GM21528 (cell line): ENCODE measurements around the gene CLSTN1.
"Not testable (repeated sequence)": the region's sequence is repeated elsewhere in the genome, so short reads cannot be mapped to it uniquely, and the experiment has no call there.

ENCODE experiments used
- ATAC-seq: cut with Tn5 transposase; IDR thresholded peaks from one replicate; pipeline ENCODE4 v1.9.1; 2021; ENCODE audit warnings: mild to moderate bottlenecking, moderate library complexity; ENCODE audit not compliant: unreplicated experiment, low FRiP score

CLSTN1 gene

GRCh38 chr1:9768983-9769382 lies 54.8 kb downstream of the CLSTN1 start:
- no peak for ATAC-seq

GRCh38 chr1:9767964-9768668 lies 55.6 kb downstream of the CLSTN1 start:
- no peak for ATAC-seq

GRCh38 chr1:9766759-9767442 lies 56.9 kb downstream of the CLSTN1 start:
- no peak for ATAC-seq

DNA sequence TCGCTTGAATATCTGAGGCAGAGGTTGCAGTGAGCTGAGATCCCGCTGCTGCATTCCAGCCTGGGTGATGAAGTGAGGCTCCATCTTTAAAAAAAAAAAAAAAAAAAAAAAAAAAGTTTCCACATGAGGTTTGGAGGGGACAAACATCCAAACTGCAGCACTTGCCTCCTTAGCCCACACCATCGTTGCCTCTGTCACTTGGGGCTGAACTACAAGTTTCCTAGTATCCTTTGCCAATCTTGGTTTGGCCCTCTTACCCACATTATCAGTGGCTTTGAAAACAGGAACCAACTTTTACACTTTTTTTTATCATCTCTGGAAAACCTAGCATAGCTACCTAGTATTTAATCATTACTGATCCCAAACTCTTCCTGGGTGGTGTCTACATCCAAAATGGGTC lies 59.2 kb downstream of the CLSTN1 start:
- ATAC-seq, result no peak

- ATAC-seq, result no peak
These were observed 59.9 kb downstream of the CLSTN1 start for GRCh38 chr1:9763914-9764313.

GRCh38 chr1:9762446-9762845 lies 61.3 kb downstream of the CLSTN1 start:
- ATAC-seq, result not testable (repeated sequence)

- ATAC-seq, result no peak
These were observed 61.9 kb downstream of the CLSTN1 start for GRCh38 chr1:9761855-9762254.

DNA sequence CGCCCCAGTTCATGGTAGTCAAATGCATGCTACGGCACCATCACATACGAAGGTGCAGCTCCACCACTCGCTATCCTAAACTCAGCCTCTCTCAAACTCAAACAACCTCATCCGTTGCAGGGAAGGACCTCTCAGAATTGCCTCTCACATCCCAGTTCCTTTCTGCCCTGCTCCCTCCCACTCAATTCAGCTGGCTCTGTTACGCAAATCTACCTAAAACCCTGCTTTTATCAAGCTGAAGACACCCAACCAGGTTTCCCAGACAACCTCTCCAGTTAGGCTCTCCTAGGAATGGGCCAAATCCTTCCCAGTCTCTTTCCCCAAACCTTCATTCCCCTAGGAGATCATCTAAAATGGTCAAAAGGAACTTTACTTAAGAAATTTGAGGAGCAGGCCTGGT lies 62.9 kb downstream of the CLSTN1 start:
- ATAC-seq, result no peak

DNA sequence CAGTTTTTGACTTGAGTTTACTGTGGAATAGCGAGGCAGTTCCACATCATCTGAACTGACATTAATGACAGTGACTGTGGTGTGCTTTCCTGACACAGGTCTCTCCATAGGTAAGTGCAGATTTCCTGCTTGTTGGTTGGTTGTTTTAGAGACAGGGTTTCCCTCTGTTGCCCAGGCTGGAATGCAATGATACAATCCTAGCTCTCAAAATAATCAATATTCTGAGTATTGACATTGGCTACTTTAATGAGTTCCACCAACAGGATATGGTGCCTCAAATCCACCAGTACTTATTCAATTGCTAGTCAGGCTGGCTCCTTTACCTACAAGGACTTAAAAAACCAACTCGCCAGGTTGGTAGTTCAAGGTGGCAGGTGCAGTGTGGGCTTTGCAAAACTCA lies 63.8 kb downstream of the CLSTN1 start:
- ATAC-seq, result no peak

DNA sequence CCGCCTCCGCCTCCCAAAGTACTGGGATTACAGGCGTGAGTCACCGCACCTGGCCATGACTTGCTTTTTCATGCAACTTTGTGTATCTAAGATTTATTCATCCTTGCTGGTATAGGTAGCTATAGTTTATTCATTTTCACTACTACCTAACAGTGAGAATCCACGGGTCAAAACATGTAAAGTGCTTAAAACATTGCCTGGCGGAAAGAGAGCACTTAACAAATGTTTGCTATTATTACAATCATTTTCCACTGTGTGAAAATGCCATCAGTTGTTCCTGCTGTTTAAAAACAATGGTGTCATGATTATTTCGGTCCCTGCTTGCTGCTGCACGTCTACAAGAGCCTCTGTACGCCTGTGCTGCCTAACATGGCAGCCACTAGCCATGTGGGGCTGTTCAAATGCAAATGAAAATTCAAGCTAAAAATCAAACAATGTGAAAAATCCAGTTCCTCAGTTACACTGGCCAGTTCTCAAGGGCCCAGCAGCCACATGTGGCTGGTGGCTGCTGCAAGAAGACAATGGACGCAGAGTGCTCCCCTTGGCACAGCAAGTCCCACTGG lies 65.1 kb downstream of the CLSTN1 start:
- ATAC-seq, result no peak

DNA sequence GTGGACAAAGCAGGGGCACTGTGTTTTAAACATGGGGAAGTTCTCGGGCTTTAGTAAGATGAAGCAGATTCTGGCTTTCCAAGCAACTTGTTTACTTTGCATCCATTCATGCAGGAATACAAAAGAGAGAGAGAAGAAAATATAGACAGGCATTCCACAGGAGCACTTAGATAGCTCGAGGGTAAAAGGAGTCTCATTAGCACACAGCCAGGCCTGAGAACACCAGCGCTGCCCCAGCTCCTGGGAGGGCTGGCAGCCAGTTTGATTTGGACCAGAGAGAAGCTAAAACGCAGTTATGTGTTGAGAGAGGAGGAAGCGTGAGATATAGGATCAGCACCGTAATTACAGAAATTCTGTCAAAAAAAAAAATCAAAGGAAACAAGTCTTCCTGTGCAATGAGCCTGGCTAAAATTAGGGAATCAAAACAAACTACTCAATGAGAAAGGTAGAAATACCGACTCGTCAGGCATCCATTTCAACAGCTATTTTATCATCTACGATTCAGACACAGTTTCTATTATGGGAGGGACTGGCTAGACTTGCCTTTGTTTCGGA lies 68.2 kb downstream of the CLSTN1 start:
- ATAC-seq, result no peak

DNA sequence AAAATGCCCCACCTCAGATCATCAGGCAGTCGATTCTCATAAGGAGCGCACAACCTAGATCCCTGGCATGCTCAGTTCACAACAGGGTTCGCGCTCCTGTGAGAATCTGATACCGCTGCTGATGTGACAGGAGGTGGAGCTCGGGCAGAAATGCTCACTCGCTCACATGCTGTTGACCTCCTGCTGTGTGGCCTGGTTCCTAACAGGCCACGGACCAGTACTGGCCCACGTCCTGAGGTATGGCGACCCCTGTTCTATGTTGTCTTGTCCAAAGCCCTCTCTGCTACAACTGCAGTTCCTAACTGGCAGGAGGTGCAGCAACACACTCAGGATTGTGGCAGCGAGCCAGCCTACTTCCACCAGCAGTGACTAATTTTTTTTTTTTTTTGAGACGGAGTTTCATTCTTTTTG lies 70.6 kb downstream of the CLSTN1 start:
- ATAC-seq, result no peak

GRCh38 chr1:9751971-9752370 lies 71.8 kb downstream of the CLSTN1 start:
- no peak for ATAC-seq

DNA sequence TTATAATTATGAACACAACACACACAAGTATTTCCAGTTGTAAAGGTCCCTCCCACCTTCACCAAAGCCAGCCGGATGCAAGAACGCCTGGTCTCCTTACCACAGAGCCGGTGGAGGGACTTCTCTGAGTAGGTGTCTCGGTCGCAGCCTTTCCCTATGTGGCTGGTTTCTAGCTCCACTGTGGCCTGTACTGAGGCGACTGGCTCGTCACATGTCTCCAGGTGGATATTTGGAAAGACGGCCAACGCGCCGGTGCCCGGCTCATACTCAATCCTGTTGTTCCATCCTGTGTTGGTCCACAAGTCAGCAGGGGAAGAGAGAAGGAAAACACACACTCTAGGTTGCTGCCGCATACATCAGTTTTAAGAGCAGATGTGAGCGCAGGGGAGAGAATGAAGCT lies 74.4 kb downstream of the CLSTN1 start:
- ATAC-seq, result no peak

DNA sequence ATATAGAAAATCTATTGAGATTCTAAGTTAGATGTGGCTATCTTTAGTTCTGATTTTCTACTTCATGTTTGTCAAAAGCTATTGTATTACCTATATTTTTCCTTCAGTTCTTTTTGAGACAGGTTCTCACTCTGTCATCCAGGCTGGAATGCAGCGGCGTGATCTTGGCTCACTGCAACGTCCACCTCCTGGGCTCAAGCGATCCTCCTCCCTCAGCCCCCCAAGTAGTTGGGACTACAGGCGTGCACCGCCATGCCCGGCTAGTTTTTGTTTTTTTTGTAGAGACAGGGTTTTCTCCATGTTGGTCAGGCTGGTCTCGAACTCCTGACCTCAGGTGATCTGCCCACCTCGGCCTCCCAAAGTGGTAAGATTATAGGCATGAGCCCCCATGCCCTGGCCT lies 75.4 kb downstream of the CLSTN1 start:
- not testable (repeated sequence) for ATAC-seq

- no peak for ATAC-seq
These were observed 77.1 kb downstream of the CLSTN1 start for GRCh38 chr1:9746651-9747050.

- no peak for ATAC-seq
These were observed 77.6 kb downstream of the CLSTN1 start for GRCh38 chr1:9746211-9746610.

DNA sequence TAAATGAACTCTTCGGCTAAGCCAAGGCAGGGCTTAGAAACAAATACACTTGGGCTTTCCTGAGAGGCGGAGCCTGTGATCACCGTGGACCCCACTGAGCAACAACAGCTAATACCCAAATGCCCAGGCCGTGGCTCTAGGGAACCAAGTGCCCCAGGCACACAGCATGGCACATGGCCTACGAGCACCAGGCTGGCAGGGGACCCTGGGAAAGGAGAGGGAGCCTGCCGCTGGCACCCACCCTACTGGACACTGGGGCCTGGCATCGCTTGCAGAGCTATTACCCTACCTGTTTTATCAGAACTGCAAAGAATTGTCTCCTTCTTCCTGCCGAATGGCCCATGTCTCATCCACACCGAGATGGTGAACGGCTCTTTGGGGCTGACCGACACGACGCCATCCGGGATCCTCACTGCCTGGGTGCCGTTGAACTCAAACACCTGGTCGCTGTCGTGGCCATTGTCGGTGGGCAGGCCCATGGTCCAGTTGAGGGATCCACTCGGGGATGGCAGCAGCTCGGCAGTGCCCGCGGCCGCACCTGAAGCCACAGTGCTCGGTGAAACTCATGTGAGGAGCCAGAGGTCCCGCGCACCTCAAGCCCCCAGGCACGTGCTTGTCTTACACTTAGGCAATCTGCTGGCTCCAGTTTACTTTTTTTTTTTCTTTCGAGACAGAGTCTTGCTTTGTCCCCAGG lies 79.5 kb downstream of the CLSTN1 start:
- ATAC-seq, result no peak

DNA sequence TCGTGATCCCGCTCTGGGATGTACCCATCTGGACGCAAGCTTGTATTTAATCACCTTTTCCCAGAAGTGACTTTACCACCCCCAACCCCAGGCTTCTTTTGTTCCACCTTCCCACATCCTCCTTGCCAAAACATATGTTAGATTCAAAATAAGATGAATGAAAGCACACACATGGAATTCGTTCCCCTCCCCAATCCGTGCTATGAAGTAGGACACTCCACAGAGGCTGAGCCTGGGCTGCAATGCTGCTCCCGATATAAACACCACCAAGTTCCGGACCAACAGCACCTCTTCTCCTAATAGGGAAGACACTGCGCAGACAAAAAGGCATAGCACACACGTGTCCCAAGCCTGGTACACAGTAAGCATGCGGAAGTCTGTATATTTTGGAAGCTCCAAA lies 86.1 kb downstream of the CLSTN1 start:
- ATAC-seq, result no peak

DNA sequence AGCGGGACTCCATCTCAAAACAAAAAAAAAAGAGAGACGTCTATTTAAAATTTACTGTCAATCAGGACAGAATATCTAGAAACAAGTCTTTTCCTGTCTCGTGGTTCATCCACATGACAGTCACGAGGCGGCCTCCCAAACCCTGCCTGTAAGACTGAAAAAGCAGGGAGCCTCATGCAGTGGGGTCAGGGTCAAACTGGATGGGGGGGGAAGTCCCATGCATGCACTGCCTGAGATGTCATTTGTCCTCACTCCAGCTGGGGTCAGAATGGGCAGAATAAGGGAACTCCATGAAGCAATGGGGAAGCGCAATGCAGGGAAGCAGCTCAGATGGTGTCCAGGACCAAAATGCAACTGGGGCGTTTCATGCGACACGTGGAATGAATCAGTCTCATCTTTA lies 86.7 kb downstream of the CLSTN1 start:
- no peak for ATAC-seq

- ATAC-seq, result no peak
These were observed 87.5 kb downstream of the CLSTN1 start for GRCh38 chr1:9736241-9736640.
